Right lung (tissue), 5 donors: ENCODE measurements around the gene HADHA. TPM values are rescaled to one million over a fixed set of nuclear protein-coding genes. Genes with fewer than 3 reads are reported as not detected.

Experiments
- DNase-seq, 2 donors: peaks; one replicate each; pipeline ENCODE4 v3.0.0-alpha.2; 2013
- polyA plus RNA-seq, 5 donors: library from polyadenylated mRNA; unstranded; fragments of 120-200 nt; gene quantifications; one replicate each; pipeline versions ENCODE4 v1.2.1 to v1.2.3, GENCODE V29; 2013; ENCODE audit warnings: inconsistent platforms in 1 of 5, low replicate concordance in 1 of 5; ENCODE audit not compliant: insufficient read length in 5 of 5, insufficient read depth in 1 of 5

HADHA gene
- polyA plus RNA-seq, 5 donors, result 183 to 233 (median 206) TPM

DNA sequence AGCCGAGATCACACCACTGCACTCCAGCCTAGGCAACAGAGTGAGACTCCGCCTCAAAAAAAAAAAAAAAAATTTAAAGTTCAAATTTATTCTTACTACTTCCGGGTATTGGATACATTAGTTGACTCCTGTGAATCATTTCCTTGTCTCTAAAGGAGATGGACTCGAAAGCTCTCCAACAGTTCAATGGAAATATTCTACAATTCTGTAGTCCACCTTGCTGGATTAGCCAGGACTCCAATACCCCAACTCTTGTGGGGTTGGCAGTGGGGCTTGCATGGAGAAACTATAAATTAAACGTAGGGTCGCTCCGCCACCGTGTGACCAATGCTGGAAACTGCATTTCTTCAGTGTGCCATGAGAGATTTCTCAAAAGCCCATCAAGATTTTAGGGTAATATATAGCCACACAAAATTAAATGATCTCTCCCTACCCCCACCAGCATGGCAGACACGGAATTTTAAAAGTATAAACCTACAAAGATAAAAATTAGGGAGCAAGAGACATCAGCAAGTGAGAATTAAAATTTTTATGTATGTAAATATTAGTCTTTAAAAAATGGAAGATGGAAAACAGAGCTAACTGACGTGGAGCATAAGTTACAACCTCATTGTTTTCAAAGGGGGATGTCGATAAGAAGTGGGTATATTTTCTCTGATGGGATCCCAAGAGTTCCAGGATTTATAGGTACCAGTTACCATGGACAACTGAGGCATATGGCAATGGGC, 99.3 kb downstream of the HADHA start:
- DNase-seq, result peak; percentile 28 to 48

GRCh38 chr2:26144031-26144430, 100.4 kb downstream of the HADHA start:
- no peak for DNase-seq

DNA sequence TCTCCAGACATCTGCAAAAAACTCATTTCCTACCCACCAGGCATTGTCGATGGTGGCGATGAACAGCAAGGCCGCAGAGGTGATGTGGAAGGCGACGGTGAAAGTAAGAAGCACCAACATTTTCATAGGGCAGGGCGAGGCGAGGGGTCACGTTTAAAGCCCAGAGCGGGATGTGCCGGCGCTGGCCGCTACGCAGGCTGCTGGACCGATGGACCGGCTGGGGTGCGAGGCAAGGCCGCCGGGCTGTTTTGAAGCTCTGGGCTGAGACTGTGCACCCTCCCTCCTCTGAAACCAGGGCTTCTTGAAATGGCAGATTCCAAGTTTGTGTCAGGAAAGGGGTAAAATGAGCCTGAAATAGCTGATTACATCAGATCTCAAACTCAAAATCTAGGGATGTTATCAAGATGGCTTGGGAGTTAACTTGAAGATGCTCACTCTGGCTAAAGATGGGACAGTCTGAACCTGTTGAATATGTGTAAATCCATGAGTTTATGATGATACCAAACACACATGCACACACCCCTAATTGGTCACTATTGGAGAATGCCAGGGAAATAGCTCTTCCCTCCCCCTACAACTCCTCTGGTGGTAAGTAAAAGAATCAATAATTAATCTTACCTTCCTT, 103.2 kb downstream of the HADHA start:
- no peak for DNase-seq

Other genes with a start within 250 kb of the HADHA start
- gene RAB10, start 210.5 kb downstream of the HADHA start, polyA plus RNA-seq, result 100 to 1,000 TPM in 4 of 5 donors, 10 to 100 TPM in 1; 88.4 to 146 (median 122) TPM
- gene GAREM2, start 71.5 kb downstream of the HADHA start, polyA plus RNA-seq, result 1 to 10 TPM; 6.5 to 9.0 (median 8.0) TPM
- 100 to 1,000 TPM; 120 to 155 (median 136) TPM for gene HADHB, start 307 bp upstream of the HADHA start, polyA plus RNA-seq
- 10 to 100 TPM; 11.5 to 19.6 (median 17.3) TPM for gene SELENOI, start 101.5 kb upstream of the HADHA start, polyA plus RNA-seq
- gene ADGRF3, start 102.2 kb upstream of the HADHA start, polyA plus RNA-seq, result 1 to 10 TPM in 4 of 5 donors, under 1 TPM in 1; 0.88 to 2.0 (median 1.9) TPM
- 1 to 10 TPM; 1.1 to 8.5 (median 6.9) TPM for gene DRC1, start 157.3 kb upstream of the HADHA start, polyA plus RNA-seq
- 1 to 10 TPM in 1 of 5 donors, under 1 TPM in 3, not detected in 1; 0.03 to 1.5 (median 0.17) TPM for gene OTOF, start 233.5 kb upstream of the HADHA start, polyA plus RNA-seq